ENCODE results near the gene DUSP16. TPM values are rescaled to one million over a fixed set of nuclear protein-coding genes. Genes with fewer than 3 reads are reported as not detected.

DUSP16 gene
- polyA plus RNA-seq, 2 of the 4 experiments (the other 2 are of a cell fraction): 18.2 to 34.7 TPM

DNA sequence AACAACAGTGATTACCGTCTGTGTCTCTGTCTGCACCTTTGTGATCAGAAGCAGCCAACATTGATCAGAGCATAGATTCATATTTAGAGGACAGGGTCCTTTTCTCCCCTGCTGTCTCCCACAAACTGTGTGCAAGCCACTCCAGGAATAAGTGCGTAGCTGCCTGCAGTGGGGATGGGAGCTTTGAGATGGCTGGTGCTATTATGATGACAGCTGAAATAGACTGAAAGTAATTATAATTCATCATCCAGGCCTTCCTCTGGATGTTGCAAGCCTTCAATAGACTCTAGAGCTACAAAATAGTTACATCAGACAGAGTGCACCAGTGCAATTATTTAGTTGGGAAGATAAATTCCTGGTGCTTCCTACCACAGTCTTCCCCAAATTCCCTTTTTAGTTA is 137.7 kb downstream of the DUSP16 start (continued):
- TF ChIP-seq, protein P1, sequence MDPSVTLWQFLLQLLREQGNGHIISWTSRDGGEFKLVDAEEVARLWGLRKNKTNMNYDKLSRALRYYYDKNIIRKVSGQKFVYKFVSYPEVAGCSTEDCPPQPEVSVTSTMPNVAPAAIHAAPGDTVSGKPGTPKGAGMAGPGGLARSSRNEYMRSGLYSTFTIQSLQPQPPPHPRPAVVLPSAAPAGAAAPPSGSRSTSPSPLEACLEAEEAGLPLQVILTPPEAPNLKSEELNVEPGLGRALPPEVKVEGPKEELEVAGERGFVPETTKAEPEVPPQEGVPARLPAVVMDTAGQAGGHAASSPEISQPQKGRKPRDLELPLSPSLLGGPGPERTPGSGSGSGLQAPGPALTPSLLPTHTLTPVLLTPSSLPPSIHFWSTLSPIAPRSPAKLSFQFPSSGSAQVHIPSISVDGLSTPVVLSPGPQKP (IDR thresholded peaks at IDR 0.05; ENCODE audit: low read depth, low read length): no peak
- TF ChIP-seq MAZ (IDR thresholded peaks at IDR 0.05; ENCODE audit: borderline replicate concordance, low read depth, low read length) (no peak), FOSB (CRISPR knock-in tag; IDR thresholded peaks at IDR 0.05) (no peak), CHD2 (IDR thresholded peaks at IDR 0.05; ENCODE audit: low read length, partially characterized antibody) (no peak), RFX5 (IDR thresholded peaks at IDR 0.05) (no peak), ZC3H11A (IDR thresholded peaks at IDR 0.05) (no peak), SREBF2 (IDR thresholded peaks at IDR 0.05) (no peak), FOXS1 (CRISPR knock-in tag; IDR thresholded peaks at IDR 0.05) (no peak), RARB (CRISPR knock-in tag; IDR thresholded peaks at IDR 0.05) (no peak), ZSCAN20 (CRISPR knock-in tag; IDR thresholded peaks at IDR 0.05) (no peak)

Other genes with a start within 250 kb of the DUSP16 start
- 3.9 and 9.7 TPM in 2 replicates for gene MANSC1, start 212.6 kb downstream of the DUSP16 start, polyA plus RNA-seq (2011; rRNA removed)
- 3.7 to 4.4 TPM (median 3.8 TPM) in 3 replicates for gene MANSC1, start 212.6 kb downstream of the DUSP16 start, polyA plus RNA-seq (2017; fragmentation: RNase III; extraction: RNeasy Plus Mini Kit Qiagen cat#74134 plus additional on column Dnase treatment)
- 10.2 and 13.7 TPM in 2 replicates for gene BORCS5, start 205.8 kb downstream of the DUSP16 start, polyA plus RNA-seq (2011; rRNA removed)
- 5.1 to 7.3 TPM (median 6.2 TPM) in 3 replicates for gene BORCS5, start 205.8 kb downstream of the DUSP16 start, polyA plus RNA-seq (2017; fragmentation: RNase III; extraction: RNeasy Plus Mini Kit Qiagen cat#74134 plus additional on column Dnase treatment)
- 30.9 and 31.4 TPM in 2 replicates for gene CREBL2, start 49.0 kb upstream of the DUSP16 start, polyA plus RNA-seq (2011; rRNA removed)
- 21.9 to 24.3 TPM (median 23.9 TPM) in 3 replicates for gene CREBL2, start 49.0 kb upstream of the DUSP16 start, polyA plus RNA-seq (2017; fragmentation: RNase III; extraction: RNeasy Plus Mini Kit Qiagen cat#74134 plus additional on column Dnase treatment)
- 2.6 and 2.7 TPM in 2 replicates for gene GPR19, start 133.3 kb upstream of the DUSP16 start, polyA plus RNA-seq (2011; rRNA removed)
- 1.8 to 2.6 TPM (median 1.9 TPM) in 3 replicates for gene GPR19, start 133.3 kb upstream of the DUSP16 start, polyA plus RNA-seq (2017; fragmentation: RNase III; extraction: RNeasy Plus Mini Kit Qiagen cat#74134 plus additional on column Dnase treatment)
- 20.4 and 26.8 TPM in 2 replicates for gene CDKN1B, start 154.5 kb upstream of the DUSP16 start, polyA plus RNA-seq (2011; rRNA removed)
- gene CDKN1B, start 154.5 kb upstream of the DUSP16 start, polyA plus RNA-seq (2017; fragmentation: RNase III; extraction: RNeasy Plus Mini Kit Qiagen cat#74134 plus additional on column Dnase treatment): 18.0 to 20.5 TPM (median 20.3 TPM) in 3 replicates
- gene APOLD1, start 222.8 kb upstream of the DUSP16 start, polyA plus RNA-seq (2011; rRNA removed): 0.93 and 1.3 TPM in 2 replicates
- gene APOLD1, start 222.8 kb upstream of the DUSP16 start, polyA plus RNA-seq (2017; fragmentation: RNase III; extraction: RNeasy Plus Mini Kit Qiagen cat#74134 plus additional on column Dnase treatment): 0.42 to 0.46 TPM (median 0.44 TPM) in 3 replicates

All from A549 (cell line).